Gastrocnemius medialis (tissue), 4 donors: Measurements from ENCODE around the gene MED16. TPM values are rescaled to one million over a fixed set of nuclear protein-coding genes. Genes with fewer than 3 reads are reported as not detected.

Experiments
- ATAC-seq, 2 donors: fragments of 150-250 bp; one replicate each; pipeline ENCODE4 v1.9.1; 2016
- DNase-seq, 2 donors: peaks; one replicate each; pipeline ENCODE4 v3.0.0-alpha.2; 2019
- H3K27ac ChIP-seq, 4 donors: fragments of 200-600 bp; sonication (generic); 1 replicate in 1 of 4; 2 replicates in 3 of 4; pipeline ENCODE4 v1.5.1; 2016 to 2018; ENCODE audit warnings: mild to moderate bottlenecking in 2 of 4, moderate library complexity in 1 of 4
- H3K27me3 ChIP-seq, 3 donors: fragments of 200-600 bp; sonication (generic) in 2 of 3; 1 replicate in 1 of 3; 2 replicates in 2 of 3; pipeline versions ENCODE4 v1.5.1 to v1.6.0; 2016 to 2019; ENCODE audit warnings: mild to moderate bottlenecking in 1 of 3, moderate library complexity in 1 of 3
- H3K36me3 ChIP-seq, 2 donors: fragments of 200-600 bp; sonication (generic) in 1 of 2; one replicate each; pipeline ENCODE4 v1.5.1; 2017 to 2018
- H3K4me1 ChIP-seq, 2 donors: fragments of 200-600 bp; sonication (generic) in 1 of 2; one replicate each; pipeline ENCODE4 v1.5.1; 2016 to 2017; ENCODE audit warnings: mild to moderate bottlenecking in 2 of 2
- H3K4me3 ChIP-seq, 4 donors: fragments of 200-600 bp; sonication (generic) in 3 of 4; 1 replicate in 1 of 4; 2 replicates in 3 of 4; pipeline ENCODE4 v1.5.1; 2016 to 2019; ENCODE audit warnings: mild to moderate bottlenecking in 2 of 4
- H3K9me3 ChIP-seq, 3 donors: fragments of 200-600 bp; sonication (generic) in 2 of 3; 1 replicate in 1 of 3; 2 replicates in 2 of 3; pipeline ENCODE4 v1.5.1; 2016 to 2019
- CTCF ChIP-seq, 5 experiments: fragments of 450-650 bp in 3 of 5; fragments of 200-600 bp in 2 of 5; sonication (generic) in 2 of 5; IDR thresholded peaks in 4 of 5; conservative IDR thresholded peaks in 1 of 5; 1 replicate in 4 of 5; 2 replicates in 1 of 5; pipeline ENCODE4 v1.5.1; 2016 to 2019; ENCODE audit warnings: antibody characterized with exemption in 5 of 5, mild to moderate bottlenecking in 3 of 5, moderate library complexity in 3 of 5
- POLR2A ChIP-seq, 2 donors: fragments of 450-650 bp; IDR thresholded peaks; one replicate each; pipeline ENCODE4 v1.6.1; 2017; ENCODE audit warnings: antibody characterized with exemption in 2 of 2, mild to moderate bottlenecking in 2 of 2, moderate library complexity in 2 of 2
- in situ Hi-C, 4 donors: fragments of 200-750 bp; cut with MboI; loops; one replicate each; pipeline versions ENCODE4 v1.15.0 to v1.8.0; 2017; ENCODE audit warnings: low sequenced_read_pairs in 4 of 4
- intact Hi-C: fragments of 100-400 bp; cut with DNase I; formaldehyde crosslinking; loops from one replicate; pipeline ENCODE4 v1.15.1; 2023; ENCODE audit warnings: low total_unique reads
- total RNA-seq, 4 donors: library from RNA; depleted of rRNA; stranded (reverse); fragments of >200 nt; gene quantifications; one replicate each; pipeline versions ENCODE4 v1.1.0 to v1.2.3, GENCODE V29; 2016

Gene MED16
- total RNA-seq, 4 donors from 2014 or later, result 22.0 to 67.6 (median 54.6) TPM

DNA sequence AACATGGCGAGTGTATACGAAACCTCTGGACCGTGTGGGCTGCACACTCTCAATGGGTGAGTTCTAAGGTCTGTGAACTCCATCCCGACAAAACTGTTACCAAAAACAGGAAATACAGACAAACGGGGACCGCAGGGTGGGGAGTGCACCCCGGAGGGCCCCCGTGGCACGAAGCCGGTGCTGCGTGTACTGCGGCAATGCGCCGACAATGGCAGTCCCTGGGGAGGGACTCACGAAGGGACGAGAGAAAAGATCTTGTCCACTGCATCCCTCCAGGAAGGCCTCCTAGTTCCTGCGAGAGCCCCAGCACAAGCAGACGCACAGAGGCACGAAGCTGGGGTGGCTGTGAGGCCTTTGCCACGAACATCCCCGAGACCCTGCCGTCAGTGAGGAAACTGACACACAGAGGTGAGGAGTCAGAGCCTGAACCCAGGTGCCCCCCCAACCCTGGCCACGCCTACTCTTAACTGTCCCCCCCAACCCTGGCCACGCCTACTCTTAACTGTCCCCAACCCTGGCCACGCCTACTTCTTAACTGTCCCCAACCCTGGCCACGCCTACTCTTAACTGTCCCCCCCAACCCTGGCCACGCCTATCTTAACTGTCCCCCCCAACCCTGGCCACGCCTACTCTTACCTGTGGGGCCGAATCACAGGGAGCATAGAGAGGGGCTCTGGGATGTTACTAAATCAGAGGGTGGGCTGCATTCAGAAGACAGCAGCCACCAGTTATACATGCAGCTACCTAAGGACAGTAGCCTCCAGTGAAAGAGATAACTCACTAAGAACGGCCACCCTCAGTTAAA, 4.2 kb downstream of the MED16 start:
- Histone ChIP-seq H3K9me3 (no peaks in the 10 kb centered on the region), H3K27ac (no peak overlapping the region), H3K4me1 (peaks cover 0 to 9% of the 10 kb centered on the region in 2 donors), H3K4me3 (no peak overlapping the region), H3K27me3 (no peaks in the 10 kb centered on the region), H3K36me3 (peaks cover 0 to 48% of the 10 kb centered on the region in 2 donors)
- intact Hi-C loops, result no loop called here
- ATAC-seq, result no peak
- in situ Hi-C loops, result no loop called here
- no peak for DNase-seq
- TF ChIP-seq POLR2A (IDR thresholded peaks at IDR 0.05) (no peak), CTCF (IDR thresholded peaks at IDR 0.05 in 4 of 5, conservative IDR thresholded peaks at IDR 0.05 in 1 of 5) (no peak)

GRCh38 chr19:887599-887998, 5.4 kb downstream of the MED16 start:
- Histone ChIP-seq H3K4me3 (no peak overlapping the region), H3K36me3 (peaks cover 0 to 55% of the 10 kb centered on the region in 2 donors), H3K4me1 (peaks cover 0 to 9% of the 10 kb centered on the region in 2 donors), H3K27ac (no peak overlapping the region), H3K27me3 (no peaks in the 10 kb centered on the region), H3K9me3 (no peaks in the 10 kb centered on the region)
- in situ Hi-C loops (no loop called here), intact Hi-C loops (no loop called here)
- ATAC-seq (no peak), DNase-seq (no peak)
- TF ChIP-seq CTCF (IDR thresholded peaks at IDR 0.05 in 4 of 5, conservative IDR thresholded peaks at IDR 0.05 in 1 of 5) (no peak), POLR2A (IDR thresholded peaks at IDR 0.05) (no peak)

DNA sequence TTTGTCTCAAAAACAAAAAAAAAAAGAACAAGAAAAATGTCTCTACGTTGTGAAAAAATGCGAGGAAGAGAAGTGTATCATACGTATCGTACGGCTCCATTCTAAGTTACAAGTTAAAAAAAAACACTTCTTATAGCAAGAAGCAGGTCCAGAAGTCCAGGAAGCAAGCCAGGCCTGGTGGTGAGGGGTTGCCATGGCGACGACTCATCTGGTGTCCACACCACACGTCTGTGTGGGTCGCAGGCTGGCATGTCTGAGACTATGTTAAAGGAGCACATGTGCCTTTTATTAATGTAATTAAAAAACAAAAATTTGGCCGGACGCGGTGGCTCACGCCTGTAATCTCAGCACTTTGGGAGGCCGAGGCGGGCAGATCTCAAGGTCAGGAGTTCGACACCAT, 5.9 kb downstream of the MED16 start:
- TF ChIP-seq CTCF (IDR thresholded peaks at IDR 0.05 in 4 of 5, conservative IDR thresholded peaks at IDR 0.05 in 1 of 5) (no peak), POLR2A (IDR thresholded peaks at IDR 0.05) (no peak)
- ATAC-seq, result no peak
- Histone ChIP-seq H3K4me1 (peaks cover 0 to 4% of the 10 kb centered on the region in 2 donors), H3K9me3 (no peaks in the 10 kb centered on the region), H3K27ac (no peak overlapping the region), H3K36me3 (peaks cover 0 to 60% of the 10 kb centered on the region in 2 donors), H3K4me3 (no peak overlapping the region), H3K27me3 (no peaks in the 10 kb centered on the region)
- no peak for DNase-seq
- in situ Hi-C loops, result no loop called here
- intact Hi-C loops, result no loop called here

- Histone ChIP-seq H3K4me3 (no peak overlapping the region), H3K27ac (no peak overlapping the region), H3K4me1 (no peaks in the 10 kb centered on the region), H3K36me3 (peaks cover 0 to 74% of the 10 kb centered on the region in 2 donors), H3K27me3 (no peaks in the 10 kb centered on the region), H3K9me3 (no peaks in the 10 kb centered on the region)
- DNase-seq (no peak), ATAC-seq (no peak)
- TF ChIP-seq POLR2A (IDR thresholded peaks at IDR 0.05) (no peak), CTCF (IDR thresholded peaks at IDR 0.05 in 4 of 5, conservative IDR thresholded peaks at IDR 0.05 in 1 of 5) (no peak)
- intact Hi-C loops, result no loop called here
- in situ Hi-C loops, result no loop called here
These were observed 7.3 kb downstream of the MED16 start for GRCh38 chr19:885536-886224.
